Stomach (tissue), 9 donors: Measurements from ENCODE around the gene ADAMTS12. TPM values are rescaled to one million over a fixed set of nuclear protein-coding genes. Genes with fewer than 3 reads are reported as not detected.

ENCODE experiments used
- DNase-seq, 2 donors: peaks; one replicate each; pipeline versions ENCODE4 v3.0.0 to v3.0.0-alpha.2; 2013 to 2019
- H3K27ac ChIP-seq, 5 donors: fragments of 200-600 bp in 4 of 5; sonication (generic) in 4 of 5; one replicate each; pipeline ENCODE4 v1.5.1; 2013 to 2019; ENCODE audit warnings: mild to moderate bottlenecking in 1 of 5, moderate library complexity in 1 of 5
- H3K27me3 ChIP-seq, 3 donors: fragments of 200-600 bp; sonication (generic); one replicate each; pipeline ENCODE4 v1.5.1; 2017 to 2019; ENCODE audit warnings: mixed run types in 1 of 3
- H3K36me3 ChIP-seq, 4 donors: fragments of 200-600 bp; sonication (generic); 1 replicate in 3 of 4; 2 replicates in 1 of 4; pipeline ENCODE4 v1.5.1; 2016 to 2019
- H3K4me1 ChIP-seq, 4 donors: fragments of 200-600 bp; sonication (generic); one replicate each; pipeline ENCODE4 v1.5.1; 2016 to 2019
- H3K4me3 ChIP-seq, 4 donors: fragments of 200-600 bp; sonication (generic) in 3 of 4; one replicate each; pipeline ENCODE4 v1.5.1; 2016 to 2019; ENCODE audit warnings: mild to moderate bottlenecking in 1 of 4
- H3K9me3 ChIP-seq, 4 donors: fragments of 200-600 bp; sonication (generic); one replicate each; pipeline ENCODE4 v1.5.1; 2016 to 2019
- CTCF ChIP-seq, 7 experiments: fragments of 450-650 bp in 4 of 7; fragments of 200-600 bp in 3 of 7; sonication (generic) in 3 of 7; IDR thresholded peaks; one replicate each; pipeline ENCODE4 v1.5.1; 2016 to 2019; ENCODE audit warnings: antibody characterized with exemption in 7 of 7, control low read depth in 2 of 7, mild to moderate bottlenecking in 1 of 7
- EP300 ChIP-seq: sonication (generic); formaldehyde crosslinking; IDR thresholded peaks from one replicate; pipeline ENCODE4 v1.6.1; 2017; ENCODE audit warnings: antibody characterized with exemption
- POLR2A ChIP-seq, 4 donors: fragments of 450-650 bp; IDR thresholded peaks; one replicate each; pipeline ENCODE4 v1.6.1; 2016; ENCODE audit warnings: antibody characterized with exemption in 4 of 4, control low read depth in 2 of 4, mild to moderate bottlenecking in 1 of 4, moderate library complexity in 1 of 4
- POLR2AphosphoS5 ChIP-seq, 3 donors: sonication (generic); formaldehyde crosslinking; IDR thresholded peaks; one replicate each; pipeline ENCODE4 v1.6.1; 2016; ENCODE audit warnings: antibody characterized with exemption in 3 of 3
- WGBS, 5 donors: extraction: QIAGEN DNeasy Blood & Tissue Kit in 3 of 5; methylation state at CpG; one replicate each; pipeline versions ENCODE4 v1.1.5 to v1.1.7; 2013 to 2018; 5-methylcytosine and 5-hydroxymethylcytosine counted together
- intact Hi-C: fragments of 100-400 bp; cut with DNase I; formaldehyde crosslinking; loops from one replicate; pipeline ENCODE4 v1.15.1; 2023; ENCODE audit warnings: low total_unique reads
- polyA plus RNA-seq, 3 donors: library from polyadenylated mRNA; stranded (reverse); fragments of 200-250 nt; gene quantifications; one replicate each; pipeline ENCODE4 v1.2.3, GENCODE V29; 2013
- small RNA-seq, 4 donors: library from RNA; depleted of rRNA; stranded (forward); fragments of <200 nt; gene quantifications; one replicate each; pipeline ENCODE3, GENCODE V24; 2016
- total RNA-seq, 5 donors: library from RNA; depleted of rRNA; stranded (reverse); fragments of >200 nt; gene quantifications; one replicate each; pipeline versions ENCODE4 v1.1.0 to v1.2.3, GENCODE V29; 2014 to 2016
- donor health status: healthy with polysubstance abuse.
- donor health status: Bipolar disorder and iron deficiency.
- donor health status: healthy.

ADAMTS12 gene
- total and polyA plus RNA-seq, 8 donors = 0.14 to 17.1 (median 0.62) TPM; not detected in 1

- no peak overlapping the region for H3K27ac ChIP-seq
- no peak for DNase-seq
- TF ChIP-seq EP300 (no peak), CTCF (IDR thresholded peaks at IDR 0.05) (no peak), POLR2A (IDR thresholded peaks at IDR 0.05) (no peak), POLR2AphosphoS5 (IDR thresholded peaks at IDR 0.05) (no peak)
- H3K9me3 ChIP-seq = no peaks in the 10 kb centered on the region
- intact Hi-C loops = loop anchor here (10.0 kb wide), 1 partner anchor 1349 kb away; no protein-coding TSS in a partner anchor
- 86 to 97% (median 90%) methylated on average over 5 of the region's 5 CpGs for WGBS, 5 donors
- H3K4me1 ChIP-seq = no peaks in the 10 kb centered on the region
- H3K36me3 ChIP-seq = peaks cover 9 to 78% (median 77%) of the 10 kb centered on the region in 4 donors
- no peaks in the 10 kb centered on the region for H3K27me3 ChIP-seq
- no peak overlapping the region for H3K4me3 ChIP-seq
Measured at GRCh38 chr5:33475706-33476105, 416.1 kb downstream of the ADAMTS12 start.

GRCh38 chr5:33474931-33475499 is 416.8 kb downstream of the ADAMTS12 start:
- no peak for TF ChIP-seq CTCF (IDR thresholded peaks at IDR 0.05)
- no peak for TF ChIP-seq EP300
- no peak for TF ChIP-seq POLR2A (IDR thresholded peaks at IDR 0.05)
- TF ChIP-seq POLR2AphosphoS5 (IDR thresholded peaks at IDR 0.05) = no peak
- Histone ChIP-seq H3K36me3 (peaks cover 9 to 85% (median 84%) of the 10 kb centered on the region in 4 donors), H3K27me3 (no peaks in the 10 kb centered on the region), H3K4me3 (no peak overlapping the region), H3K9me3 (no peaks in the 10 kb centered on the region), H3K27ac (no peak overlapping the region), H3K4me1 (no peaks in the 10 kb centered on the region)
- intact Hi-C loops = loop anchor here (10.0 kb wide), 1 partner anchor 1350 kb away; no protein-coding TSS in a partner anchor
- WGBS, 5 donors = 92 to 100% (median 96%) methylated on average over 3 of the region's 3 CpGs
- no peak for DNase-seq

GRCh38 chr5:33474004-33474403 is 417.8 kb downstream of the ADAMTS12 start:
- Histone ChIP-seq H3K27ac (no peak overlapping the region), H3K4me3 (no peak overlapping the region), H3K36me3 (peaks cover 13 to 90% (median 87%) of the 10 kb centered on the region in 4 donors), H3K4me1 (no peaks in the 10 kb centered on the region), H3K27me3 (no peaks in the 10 kb centered on the region), H3K9me3 (no peaks in the 10 kb centered on the region)
- WGBS, 5 donors = 92 to 100% (median 98%) methylated on average over 2 of the region's 2 CpGs
- intact Hi-C loops = loop anchor here (10.0 kb wide), 1 partner anchor 1351 kb away; no protein-coding TSS in a partner anchor
- DNase-seq = no peak
- TF ChIP-seq POLR2A (IDR thresholded peaks at IDR 0.05) (no peak), CTCF (IDR thresholded peaks at IDR 0.05) (no peak)

Small RNA genes within 50 kb of the gene (small RNA-seq; reads per million reads assigned to genes)
- gene RNU6-923P = 0 reads per million in 4 donors

Other genes with a start within 250 kb of the ADAMTS12 start
- not detected for gene RXFP3, start 44.4 kb upstream of the ADAMTS12 start, total RNA-seq
- gene RXFP3, start 44.4 kb upstream of the ADAMTS12 start, polyA plus RNA-seq = not detected
- not detected for gene SLC45A2, start 92.7 kb upstream of the ADAMTS12 start, total RNA-seq
- gene SLC45A2, start 92.7 kb upstream of the ADAMTS12 start, polyA plus RNA-seq = under 1 TPM; 0.19 to 0.46 (median 0.20) TPM
- gene AMACR, start 116.1 kb upstream of the ADAMTS12 start, total RNA-seq = 10 to 100 TPM in 4 of 5 donors, 1 to 10 TPM in 1; 8.5 to 56.6 (median 15.4) TPM
- 10 to 100 TPM; 22.0 to 89.7 (median 30.9) TPM for gene AMACR, start 116.1 kb upstream of the ADAMTS12 start, polyA plus RNA-seq
- gene C1QTNF3, start 151.2 kb upstream of the ADAMTS12 start, total RNA-seq = 10 to 100 TPM in 3 of 5 donors, 1 to 10 TPM in 2; 3.6 to 84.1 (median 14.6) TPM
- gene C1QTNF3, start 151.2 kb upstream of the ADAMTS12 start, polyA plus RNA-seq = 10 to 100 TPM in 1 of 3 donors, 1 to 10 TPM in 2; 4.5 to 19.6 (median 6.9) TPM